ENCODE results near the gene MPLKIP. TPM values are rescaled to one million over a fixed set of nuclear protein-coding genes. Genes with fewer than 3 reads are reported as not detected.

Gene MPLKIP
- total and polyA plus RNA-seq, 2 of the 4 experiments (the other 2 are of a cell fraction): 12.7 to 28.9 TPM

- no peak overlapping the region for H2BK120ac ChIP-seq (ENCODE audit: low read depth, low read length)
- H3K36me3 ChIP-seq (ENCODE audit: control insufficient read depth, insufficient read depth, low read length): no peaks in the 10 kb centered on the region
- H2BK5ac ChIP-seq (ENCODE audit: low read depth, low read length, poor library complexity, severe bottlenecking): no peak overlapping the region
- H3K9me3 ChIP-seq (ENCODE audit: control insufficient read depth, insufficient read depth, low read length): no peaks in the 10 kb centered on the region
- H3K9me1 ChIP-seq (ENCODE audit: insufficient read depth, low read length): no peaks in the 10 kb centered on the region; the same call in 1 of the 2 replicates
- H3K23ac ChIP-seq (ENCODE audit: low read depth, low read length): no peak overlapping the region
- intact Hi-C loops (cut with micrococcal nuclease): no loop called here
- no peak overlapping the region for H4K8ac ChIP-seq (ENCODE audit: low read depth in 2 of 2, low read length in 2 of 2)
- dilution Hi-C loops (cut with HindIII; ENCODE audit: low sequenced_read_pairs, unreplicated experiment): no loop called here
- no peak overlapping the region for H2BK15ac ChIP-seq (ENCODE audit: low read depth, low read length)
- no peak overlapping the region for H2AK5ac ChIP-seq (ENCODE audit: low read depth, low read length)
- no peak overlapping the region for H3K14ac ChIP-seq (replicated peaks; ENCODE audit: low read depth, low read length)
- H3K27me3 ChIP-seq (ENCODE audit: control insufficient read depth, insufficient read depth, low read length): no peaks in the 10 kb centered on the region
- no peak overlapping the region for H4K91ac ChIP-seq (ENCODE audit: insufficient read depth, low read depth, low read length)
- no peak overlapping the region for H3K27ac ChIP-seq (ENCODE audit: insufficient read depth, low read length)
- no peak overlapping the region for H3K18ac ChIP-seq (ENCODE audit: low read depth, low read length)
- H2AK9ac ChIP-seq (replicated peaks; ENCODE audit: low read depth, low read length, poor library complexity): no peak overlapping the region
- no peak overlapping the region for H3K4ac ChIP-seq (ENCODE audit: low read depth, low read length)
- H3K4me2 ChIP-seq (ENCODE audit: low read depth, low read length): no peak overlapping the region
- H3K56ac ChIP-seq (ENCODE audit: extremely low read depth, insufficient read depth, low read length): no peak overlapping the region
- no peak overlapping the region for H2AFZ ChIP-seq (replicated peaks; ENCODE audit: low read length, poor library complexity)
- no peak overlapping the region for H3K9ac ChIP-seq (ENCODE audit: low read depth, low read length)
- ChIA-PET CTCF (no interaction called here), POLR2A (ENCODE audit: unreplicated experiment) (no interaction called here)
- in situ Hi-C loops (cut with MboI; ENCODE audit: low sequenced_read_pairs): no loop called here
- no peaks in the 10 kb centered on the region for H3K4me1 ChIP-seq (ENCODE audit: control insufficient read depth, insufficient read depth, low read length)
- no peak overlapping the region for H3K4me3 ChIP-seq (ENCODE audit: insufficient read depth, low read depth, low read length)
- H4K5ac ChIP-seq (ENCODE audit: low read depth, low read length): no peak overlapping the region
- no peaks in the 10 kb centered on the region for H3K79me1 ChIP-seq (ENCODE audit: low read depth in 1 of 2, low read length in 2 of 2)
- no peak overlapping the region for H2BK20ac ChIP-seq (ENCODE audit: low read depth, low read length)
- ATAC-seq (ENCODE audit: low read depth) (no peak), DNase-seq (no peak)
- H4K20me1 ChIP-seq (ENCODE audit: insufficient read depth, low read length): no peaks in the 10 kb centered on the region
- TF ChIP-seq CHD1 (IDR thresholded peaks at IDR 0.05; ENCODE audit: low read depth, low read length): no peak
- no peak for TF ChIP-seq USF2 (IDR thresholded peaks at IDR 0.05; ENCODE audit: low read depth, low read length)
- TF ChIP-seq, protein P1, sequence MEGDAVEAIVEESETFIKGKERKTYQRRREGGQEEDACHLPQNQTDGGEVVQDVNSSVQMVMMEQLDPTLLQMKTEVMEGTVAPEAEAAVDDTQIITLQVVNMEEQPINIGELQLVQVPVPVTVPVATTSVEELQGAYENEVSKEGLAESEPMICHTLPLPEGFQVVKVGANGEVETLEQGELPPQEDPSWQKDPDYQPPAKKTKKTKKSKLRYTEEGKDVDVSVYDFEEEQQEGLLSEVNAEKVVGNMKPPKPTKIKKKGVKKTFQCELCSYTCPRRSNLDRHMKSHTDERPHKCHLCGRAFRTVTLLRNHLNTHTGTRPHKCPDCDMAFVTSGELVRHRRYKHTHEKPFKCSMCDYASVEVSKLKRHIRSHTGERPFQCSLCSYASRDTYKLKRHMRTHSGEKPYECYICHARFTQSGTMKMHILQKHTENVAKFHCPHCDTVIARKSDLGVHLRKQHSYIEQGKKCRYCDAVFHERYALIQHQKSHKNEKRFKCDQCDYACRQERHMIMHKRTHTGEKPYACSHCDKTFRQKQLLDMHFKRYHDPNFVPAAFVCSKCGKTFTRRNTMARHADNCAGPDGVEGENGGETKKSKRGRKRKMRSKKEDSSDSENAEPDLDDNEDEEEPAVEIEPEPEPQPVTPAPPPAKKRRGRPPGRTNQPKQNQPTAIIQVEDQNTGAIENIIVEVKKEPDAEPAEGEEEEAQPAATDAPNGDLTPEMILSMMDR (conservative IDR thresholded peaks at IDR 0.05; ENCODE audit: low read depth, low read length): no peak
- no peak for TF ChIP-seq ELK1 (IDR thresholded peaks at IDR 0.05; ENCODE audit: borderline replicate concordance, low read depth, low read length)
- TF ChIP-seq RFX5 (IDR thresholded peaks at IDR 0.05; ENCODE audit: low read depth, low read length): no peak
- TF ChIP-seq SMC3 (IDR thresholded peaks at IDR 0.05; ENCODE audit: low read depth, low read length): no peak
- TF ChIP-seq CEBPB (IDR thresholded peaks at IDR 0.05; ENCODE audit: low read depth, low read length): no peak
- TF ChIP-seq NFE2L2 (IDR thresholded peaks at IDR 0.05; ENCODE audit: low read depth, low read length): no peak
- no CpG with 5 or more reads among the region's 1 CpG for WGBS, 2 experiments (ENCODE audit: extremely low coverage in 2 of 2, insufficient read length in 1 of 2)
- no TSS peak for BruUV-seq (replicated peaks)
Observed at GRCh38 chr7:40165216-40165615, 30.8 kb upstream of the MPLKIP start.

All from IMR-90 (cell line).